Psoas muscle (tissue), 8 donors: ENCODE data around the gene ETS1. TPM values are rescaled to one million over a fixed set of nuclear protein-coding genes. Genes with fewer than 3 reads are reported as not detected.

Source experiments
- ATAC-seq, 4 donors: fragments of 200-7000 bp; cut with Tn5 transposase; one replicate each; pipeline ENCODE4 v1.9.1; 2020; ENCODE audit warnings: moderate library complexity in 3 of 4, mild to moderate bottlenecking in 2 of 4
- DNase-seq, 2 donors: peaks; one replicate each; pipeline ENCODE4 v3.0.0-alpha.2; 2020
- H3K27ac ChIP-seq: fragments of 200-600 bp; one replicate; pipeline ENCODE4 v1.8.0; 2022
- H3K27me3 ChIP-seq, 3 donors: fragments of 200-600 bp in 1 of 3; one replicate each; pipeline versions ENCODE4 v1.6.1 to v1.8.0; 2013 to 2022; ENCODE audit warnings: low read length in 2 of 3, mild to moderate bottlenecking in 2 of 3, moderate library complexity in 1 of 3; ENCODE audit not compliant: insufficient read depth in 3 of 3
- H3K36me3 ChIP-seq, 2 donors: fragments of 200-600 bp in 1 of 2; one replicate each; pipeline versions ENCODE4 v1.6.1 to v1.8.0; 2013 to 2022; ENCODE audit warnings: low read depth in 1 of 2, mild to moderate bottlenecking in 1 of 2, moderate library complexity in 1 of 2; ENCODE audit not compliant: insufficient read depth in 1 of 2
- H3K4me1 ChIP-seq: fragments of 200-600 bp; one replicate; pipeline ENCODE4 v1.8.0; 2022
- H3K4me3 ChIP-seq: fragments of 200-600 bp; one replicate; pipeline ENCODE4 v1.8.0; 2022; ENCODE audit warnings: mild to moderate bottlenecking
- H3K9me3 ChIP-seq: fragments of 200-600 bp; one replicate; pipeline ENCODE4 v1.8.0; 2022
- CTCF ChIP-seq: fragments of 200-600 bp; IDR thresholded peaks from one replicate; pipeline ENCODE4 v1.8.0; 2022; ENCODE audit warnings: antibody characterized with exemption
- WGBS, 3 donors: extraction: QIAGEN DNeasy Blood & Tissue Kit; methylation state at CpG; one replicate each; pipeline versions ENCODE4 v1.1.6 to v1.1.7; 2013; 5-methylcytosine and 5-hydroxymethylcytosine counted together
- intact Hi-C, 2 donors: fragments of 100-400 bp; cut with DNase I; formaldehyde crosslinking; loops; one replicate each; pipeline versions ENCODE4 v1.11.0 to v1.14.2; 2022
- polyA plus RNA-seq, 3 donors: library from polyadenylated mRNA; stranded (reverse); fragments of 200-250 nt; gene quantifications; one replicate each; pipeline ENCODE4 v1.2.3, GENCODE V29; 2013
- total RNA-seq, 4 donors: library from RNA; stranded (reverse); fragmentation: NEBNext Ultra II Directional in 2 of 4; extraction: Animal tissue kit (Norgen Biotek cat#: 25700) in 2 of 4; gene quantifications; one replicate each; pipeline versions ENCODE4 v1.2.1 to v1.2.4, GENCODE V29; 2021 to 2023
- donor health status: healthy with polysubstance abuse.
- donor health status: DM: no; HTN: no; CAD: no; lungs with moderate emphysema.
- donor health status: Bipolar disorder and iron deficiency.
- donor health status: healthy.
- donor health status: DM: yes; HTN: yes; CAD: no.
- donor health status: DM: no; HTN: no; CAD: no.
- donor health status: DM: no; HTN: no; CAD: no.
- donor health status: DM: yes; HTN: yes; CAD: no.

The ETS1 gene
- total and polyA plus RNA-seq, 7 donors = 8.5 to 32.4 (median 19.3) TPM

- no peaks in the 10 kb centered on the region for H3K36me3 ChIP-seq
- peaks cover 10% of the 10 kb centered on the region for H3K4me1 ChIP-seq
- H3K9me3 ChIP-seq = no peaks in the 10 kb centered on the region
- peak; percentile 92 for TF ChIP-seq CTCF
- peak; percentile 89 to 93 for DNase-seq
- intact Hi-C loops = loop anchor here (1.0 to 10.0 kb wide), 6 partner anchors 148 to 596 kb away; no protein-coding TSS in a partner anchor
- ATAC-seq = peak; percentile 89 to 98 (median 92)
- no peak overlapping the region for H3K4me3 ChIP-seq
- no peaks in the 10 kb centered on the region for H3K27me3 ChIP-seq
- 31 to 42% (median 35%) methylated on average over 12 of the region's 12 CpGs for WGBS, 3 donors
- no peak overlapping the region for H3K27ac ChIP-seq
These were observed 43.2 kb upstream of the ETS1 start for GRCh38 chr11:128630367-128631230.

- Histone ChIP-seq H3K27ac (no peak overlapping the region), H3K4me1 (peaks cover 10% of the 10 kb centered on the region)
- WGBS, 3 donors = 55 to 65% (median 62%) methylated on average over 6 of the region's 6 CpGs
These were observed 42.3 kb upstream of the ETS1 start for GRCh38 chr11:128629516-128630106.

GRCh38 chr11:128628686-128629085 lies 41.3 kb upstream of the ETS1 start:
- 87 to 95% (median 88%) methylated on average over 7 of the region's 7 CpGs for WGBS, 3 donors

More at GRCh38 chr11:128629516-128630106, 42.3 kb upstream of the ETS1 start:
- Histone ChIP-seq H3K9me3 (no peaks in the 10 kb centered on the region), H3K27me3 (no peaks in the 10 kb centered on the region), H3K36me3 (no peaks in the 10 kb centered on the region), H3K4me3 (no peak overlapping the region)
- DNase-seq (no peak), ATAC-seq (no peak)
- no peak for TF ChIP-seq CTCF
- intact Hi-C loops = loop anchor here (1.0 to 10.0 kb wide), 7 partner anchors 77 to 595 kb away; no protein-coding TSS in a partner anchor

GRCh38 chr11:128628325-128628673 lies 40.9 kb upstream of the ETS1 start:
- Histone ChIP-seq H3K27ac (no peak overlapping the region), H3K9me3 (no peaks in the 10 kb centered on the region), H3K27me3 (no peaks in the 10 kb centered on the region), H3K36me3 (no peaks in the 10 kb centered on the region), H3K4me3 (no peak overlapping the region), H3K4me1 (peaks cover 10% of the 10 kb centered on the region)
- no peak for TF ChIP-seq CTCF
- 88 to 93% (median 90%) methylated on average over 5 of the region's 5 CpGs for WGBS, 3 donors
- intact Hi-C loops = loop anchor here in 1 of 2 donors (1.0 to 5.0 kb wide), 2 partner anchors 76 to 335 kb away; no protein-coding TSS in a partner anchor
- ATAC-seq (no peak), DNase-seq (no peak)

More at GRCh38 chr11:128628686-128629085, 41.3 kb upstream of the ETS1 start:
- Histone ChIP-seq H3K4me1 (peaks cover 10% of the 10 kb centered on the region), H3K27me3 (no peaks in the 10 kb centered on the region), H3K27ac (no peak overlapping the region), H3K4me3 (no peak overlapping the region), H3K9me3 (no peaks in the 10 kb centered on the region), H3K36me3 (no peaks in the 10 kb centered on the region)
- no peak for TF ChIP-seq CTCF
- ATAC-seq (no peak), DNase-seq (no peak)
- intact Hi-C loops = loop anchor here in 1 of 2 donors (1.0 to 5.0 kb wide), 2 partner anchors 76 to 335 kb away; no protein-coding TSS in a partner anchor
